Fibroblast of skin of right biceps (primary cell): ENCODE measurements around the gene LIN9.
A peak's percentile ranks its signal among the peaks of the same experiment; 100 is the strongest.
"Not testable (repeated sequence)": the region's sequence is repeated elsewhere in the genome, so short reads cannot be mapped to it uniquely, and the experiment has no call there.

Experiments
- DNase-seq: peaks from one replicate; pipeline ENCODE4 v3.0.0-alpha.2; 2013

Gene LIN9, protein sequence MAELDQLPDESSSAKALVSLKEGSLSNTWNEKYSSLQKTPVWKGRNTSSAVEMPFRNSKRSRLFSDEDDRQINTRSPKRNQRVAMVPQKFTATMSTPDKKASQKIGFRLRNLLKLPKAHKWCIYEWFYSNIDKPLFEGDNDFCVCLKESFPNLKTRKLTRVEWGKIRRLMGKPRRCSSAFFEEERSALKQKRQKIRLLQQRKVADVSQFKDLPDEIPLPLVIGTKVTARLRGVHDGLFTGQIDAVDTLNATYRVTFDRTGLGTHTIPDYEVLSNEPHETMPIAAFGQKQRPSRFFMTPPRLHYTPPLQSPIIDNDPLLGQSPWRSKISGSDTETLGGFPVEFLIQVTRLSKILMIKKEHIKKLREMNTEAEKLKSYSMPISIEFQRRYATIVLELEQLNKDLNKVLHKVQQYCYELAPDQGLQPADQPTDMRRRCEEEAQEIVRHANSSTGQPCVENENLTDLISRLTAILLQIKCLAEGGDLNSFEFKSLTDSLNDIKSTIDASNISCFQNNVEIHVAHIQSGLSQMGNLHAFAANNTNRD

GRCh38 chr1:226308723-226309397 is at the start of gene LIN9:
Gene LIN9 (minus strand): TSS chr1:226309164. CDS start chr1:226309139, 25 bp downstream.
- peak; percentile 92 for DNase-seq

DNA sequence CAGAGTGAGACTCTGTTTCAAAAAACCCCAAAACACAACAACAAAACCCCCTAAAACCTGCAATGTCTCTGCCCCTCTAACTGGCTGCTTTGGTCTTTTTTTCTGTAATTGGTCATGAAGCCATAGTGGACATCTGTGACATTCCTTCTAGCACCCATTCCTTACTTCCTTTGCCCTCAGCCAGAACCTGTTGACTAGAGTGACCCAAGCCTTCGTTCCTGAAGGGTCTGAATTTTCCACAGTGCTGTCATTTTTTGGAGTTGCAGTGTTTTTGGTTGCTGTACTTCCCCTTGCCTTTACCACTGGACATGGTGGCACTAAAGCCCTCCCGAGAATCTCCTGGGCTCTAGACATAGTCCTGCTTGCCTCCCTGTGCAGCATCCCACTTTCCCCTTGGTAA is 48.5 kb upstream of the LIN9 start:
- DNase-seq = no peak

- DNase-seq = no peak
Measured at GRCh38 chr1:226355669-226356551, 46.9 kb upstream of the LIN9 start.

- DNase-seq = no peak
Measured at GRCh38 chr1:226355016-226355415, 46.1 kb upstream of the LIN9 start.

DNA sequence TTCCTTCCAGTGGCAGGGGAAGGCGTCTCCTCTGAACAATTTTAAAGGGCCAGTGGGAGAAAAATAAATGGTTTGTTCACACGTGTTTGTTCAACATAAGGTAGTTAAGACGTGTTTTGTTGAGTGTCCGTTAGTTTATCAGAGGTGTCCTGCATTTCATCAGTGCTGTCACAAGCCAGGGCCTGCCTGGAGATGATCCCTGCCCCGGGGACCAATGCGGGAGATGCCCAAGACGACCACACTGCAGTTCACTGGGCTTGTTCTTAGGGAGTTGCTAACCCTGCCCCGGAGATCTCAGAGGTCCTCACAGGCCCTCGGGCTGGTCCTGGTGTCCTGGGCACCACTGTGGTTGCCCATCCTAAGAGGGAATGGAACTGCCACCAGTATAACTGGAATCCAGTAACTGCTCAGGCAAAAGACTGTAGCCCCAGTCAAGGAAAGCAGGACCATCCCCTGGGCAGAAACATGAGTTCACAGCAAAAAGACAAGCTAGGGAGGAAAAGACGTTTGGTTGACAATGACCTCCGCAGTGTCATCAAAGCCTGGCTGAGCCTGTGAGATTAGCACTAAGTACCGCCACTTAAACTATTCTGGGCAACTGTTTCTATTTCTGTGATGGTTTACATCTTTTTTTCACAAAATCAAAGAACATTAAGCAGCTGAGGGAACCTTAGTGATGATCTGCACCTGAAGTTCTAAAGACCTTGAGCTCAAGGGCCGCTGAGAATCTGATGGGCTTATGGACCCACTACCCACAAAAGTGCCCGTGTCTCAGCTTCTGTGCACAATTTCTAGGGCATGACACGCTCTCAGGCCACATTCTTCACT is 44.9 kb upstream of the LIN9 start:
- no peak for DNase-seq

- DNase-seq = no peak
Measured at GRCh38 chr1:226351709-226352108, 42.7 kb upstream of the LIN9 start.

GRCh38 chr1:226350519-226350865 is 41.5 kb upstream of the LIN9 start:
- no peak for DNase-seq

DNA sequence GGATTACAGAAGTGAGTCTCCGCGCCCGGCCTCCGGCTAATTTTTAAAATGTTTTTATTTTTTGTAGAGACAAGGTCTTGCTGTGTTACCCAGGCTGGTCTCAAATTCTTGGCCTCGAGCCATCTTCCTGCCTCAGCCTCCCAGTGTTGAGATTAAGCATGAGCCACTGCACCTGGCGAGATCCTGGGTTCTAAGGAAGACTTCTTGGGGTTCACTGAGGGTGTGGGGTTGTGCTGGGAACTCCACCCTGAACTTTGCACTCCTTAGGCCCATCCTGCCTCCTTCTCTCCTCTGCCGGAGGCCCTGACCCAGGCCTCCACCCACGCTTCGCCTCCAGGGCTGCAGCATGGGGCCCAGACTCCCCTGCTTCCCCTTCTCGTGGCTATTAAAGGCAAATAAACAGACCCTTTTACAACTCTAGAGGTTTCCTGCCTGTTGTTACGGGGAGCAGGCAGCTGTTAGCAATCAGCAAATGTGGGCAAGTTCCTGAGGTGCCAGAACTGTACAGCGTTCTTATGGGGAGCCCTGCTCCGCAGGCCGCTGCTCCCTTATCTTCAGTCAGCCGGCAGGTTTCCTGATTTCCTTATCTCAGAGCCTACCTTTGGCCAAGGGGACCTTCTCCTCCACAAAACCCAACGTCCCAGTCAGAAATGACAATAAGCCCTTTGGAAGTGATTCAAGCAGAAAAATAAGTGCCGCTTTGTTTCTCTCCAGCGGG is 41.0 kb upstream of the LIN9 start:
- DNase-seq = no peak

GRCh38 chr1:226349081-226349480 is 40.1 kb upstream of the LIN9 start:
- DNase-seq = no peak

DNA sequence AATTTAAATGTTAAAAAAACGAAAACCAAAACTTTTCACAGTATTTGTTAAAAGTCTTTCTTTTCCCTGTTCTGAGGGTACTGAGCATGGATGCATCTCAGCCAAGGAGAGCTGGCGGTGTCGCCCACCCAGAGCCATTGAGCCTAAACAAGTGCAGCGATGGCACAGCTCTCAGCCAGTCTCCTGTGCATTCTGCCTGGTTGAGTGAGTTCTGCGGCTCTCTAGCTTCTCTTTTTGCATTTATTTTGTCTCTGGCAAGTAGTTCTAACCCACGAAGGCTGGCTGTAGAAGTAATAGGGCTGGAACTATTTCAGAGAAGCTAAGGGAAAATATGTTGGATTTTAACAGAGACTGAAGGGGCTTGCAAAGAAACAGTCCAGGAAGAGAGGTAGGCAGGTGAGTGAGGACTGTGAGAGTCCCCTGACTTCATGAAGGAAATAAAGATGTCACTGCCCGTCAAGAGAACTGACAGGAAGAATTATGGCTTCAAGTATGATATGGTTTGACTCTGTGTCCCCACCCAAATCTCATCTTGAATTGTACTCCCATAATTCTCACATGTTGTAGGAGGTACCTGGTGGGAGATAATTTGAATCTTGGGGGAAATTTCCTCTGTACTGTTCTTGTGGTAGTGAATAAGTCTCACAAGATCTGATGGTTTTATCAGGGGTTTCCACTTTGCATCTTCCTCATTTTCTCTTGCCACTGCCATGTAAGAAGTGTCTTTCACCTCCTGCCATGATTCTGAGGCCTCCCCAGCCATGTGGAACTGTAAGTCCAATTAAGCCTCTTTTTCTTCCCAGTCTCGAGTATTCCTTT is 35.7 kb upstream of the LIN9 start:
- no peak for DNase-seq

DNA sequence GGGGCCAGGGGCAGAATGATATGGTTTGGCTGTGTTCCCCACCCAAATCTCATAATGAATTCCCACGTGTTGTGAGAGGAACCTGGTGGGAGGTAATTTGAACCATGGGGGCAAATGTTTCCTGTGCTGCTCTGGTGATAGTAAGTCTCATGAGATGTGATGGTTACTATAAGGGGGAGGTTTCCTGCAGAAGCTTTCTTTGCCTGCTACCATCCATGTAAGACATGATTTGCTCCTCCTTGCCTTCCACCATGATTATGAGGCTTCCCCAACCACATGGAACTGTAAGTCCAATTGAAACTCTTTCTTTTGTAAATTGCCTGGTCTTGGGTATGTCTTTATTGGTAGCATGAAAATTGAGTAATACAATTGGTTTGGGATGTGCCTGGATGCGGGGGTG is 33.7 kb upstream of the LIN9 start:
- no peak for DNase-seq

DNA sequence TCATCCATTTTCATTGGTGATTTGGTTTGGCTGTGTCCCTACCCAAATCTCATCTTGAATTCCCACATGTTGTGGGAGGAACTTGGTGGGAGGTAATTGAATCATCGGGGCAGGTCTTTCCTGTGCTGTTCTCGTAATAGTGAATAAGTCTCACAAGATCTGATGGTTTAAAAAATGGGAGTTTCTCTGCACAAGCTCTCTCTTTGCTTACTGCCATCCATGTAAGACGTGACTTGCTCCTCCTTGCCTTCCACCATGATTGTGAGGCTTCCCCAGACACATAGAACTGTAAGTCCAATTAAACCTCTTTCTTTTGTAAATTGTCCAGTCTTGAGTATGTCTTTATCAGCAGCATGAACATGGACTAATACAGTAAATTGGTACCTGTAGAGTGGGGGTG is 31.1 kb upstream of the LIN9 start:
- DNase-seq = not testable (repeated sequence)

GRCh38 chr1:226337276-226337875 is 28.4 kb upstream of the LIN9 start:
- DNase-seq = no peak

DNA sequence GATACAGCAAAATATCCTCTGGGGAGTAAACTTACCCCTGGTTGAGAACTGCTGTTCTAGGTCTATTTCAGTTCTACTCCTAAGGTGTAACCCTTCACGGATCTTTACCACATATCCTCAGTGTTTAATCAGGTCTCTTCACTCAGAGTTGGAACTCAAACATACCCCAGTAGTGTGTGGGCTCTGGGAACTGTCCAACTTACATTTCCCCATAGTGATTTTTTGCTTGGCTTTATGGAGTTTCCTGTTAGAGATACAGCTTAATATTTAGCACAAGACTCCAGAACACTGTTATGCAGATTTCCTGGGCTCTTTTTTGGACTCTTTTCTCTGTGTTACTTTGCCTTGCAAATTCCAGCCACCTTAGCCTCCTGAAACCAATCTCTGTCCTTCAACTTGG is 26.7 kb upstream of the LIN9 start:
- no peak for DNase-seq

DNA sequence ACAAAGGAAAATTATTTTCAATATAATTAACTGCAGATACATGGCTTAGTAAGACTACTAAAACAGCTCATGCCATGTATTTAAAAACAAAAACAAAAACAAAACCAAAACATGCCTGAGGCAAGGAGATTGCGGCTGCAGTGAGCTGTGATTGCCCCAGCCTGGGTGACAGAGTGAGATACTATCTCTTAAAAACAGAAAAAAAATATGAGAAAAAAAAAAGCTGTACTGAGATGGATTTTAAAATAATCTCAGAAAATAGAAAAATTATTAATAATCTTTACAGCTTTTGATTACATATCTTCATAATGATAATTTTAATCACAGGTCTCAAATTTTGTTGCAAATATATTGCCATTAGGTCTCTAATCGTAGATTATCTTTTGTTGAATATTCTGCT is 24.0 kb upstream of the LIN9 start:
- no peak for DNase-seq

DNA sequence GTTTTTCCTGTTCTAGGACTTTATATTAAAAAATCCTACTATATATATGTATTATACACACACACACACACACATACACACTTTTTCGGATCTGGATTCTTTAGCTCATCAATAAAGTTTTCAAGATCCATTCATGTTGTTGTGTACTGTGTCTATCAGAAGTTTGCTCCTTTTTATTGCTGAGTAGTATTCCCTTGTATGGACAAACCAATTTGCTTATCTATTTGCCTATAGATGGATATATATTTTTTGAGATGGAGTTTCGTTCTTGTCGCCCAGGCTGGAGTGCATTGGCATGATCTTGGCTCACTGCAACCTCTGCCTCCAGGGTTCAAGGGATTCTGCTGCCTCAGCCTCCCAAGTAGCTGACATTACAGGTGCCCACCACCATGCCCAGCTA is 20.3 kb upstream of the LIN9 start:
- DNase-seq = no peak

DNA sequence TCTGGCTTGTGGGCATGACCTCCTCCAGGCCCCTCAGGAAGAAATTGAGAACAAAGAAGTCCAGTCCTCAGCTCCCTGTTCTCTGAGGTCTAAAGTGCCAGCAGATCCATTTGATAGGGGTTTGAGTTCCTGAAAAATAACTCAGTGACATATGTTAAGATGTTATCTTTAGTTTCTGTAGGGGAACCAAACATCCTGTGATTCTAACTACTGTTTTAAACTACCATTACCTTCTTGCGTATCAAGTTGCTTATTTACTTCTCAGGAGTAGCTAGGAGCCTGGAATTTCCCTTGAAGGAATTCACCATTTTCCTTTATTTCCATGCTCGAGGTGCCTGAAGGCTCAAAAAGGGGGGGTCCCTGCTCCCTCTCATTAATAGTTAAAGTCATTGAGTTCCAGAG is 18.8 kb upstream of the LIN9 start:
- DNase-seq = no peak

GRCh38 chr1:226325178-226325577 is 16.2 kb upstream of the LIN9 start:
- DNase-seq = peak; percentile 33

DNA sequence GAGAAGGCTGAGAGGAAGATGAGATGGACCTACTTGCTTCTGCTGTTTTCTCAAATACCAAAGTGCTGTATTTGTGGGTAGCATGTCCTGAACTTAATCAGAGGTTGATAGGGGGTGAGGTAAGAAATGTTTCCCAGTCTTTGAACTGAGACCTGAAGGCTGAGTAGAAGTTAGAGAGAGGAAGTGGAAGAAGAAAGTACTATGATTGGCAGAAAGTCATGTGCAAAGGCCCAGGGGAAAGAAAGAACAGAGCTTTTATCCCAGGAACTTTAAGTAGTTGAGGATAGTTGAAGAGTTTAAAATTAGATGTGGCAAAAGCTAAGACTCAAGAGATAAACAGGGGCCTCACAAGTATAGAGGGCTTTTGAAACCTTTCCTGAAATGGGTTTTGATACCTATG is 15.5 kb upstream of the LIN9 start:
- no peak for DNase-seq

DNA sequence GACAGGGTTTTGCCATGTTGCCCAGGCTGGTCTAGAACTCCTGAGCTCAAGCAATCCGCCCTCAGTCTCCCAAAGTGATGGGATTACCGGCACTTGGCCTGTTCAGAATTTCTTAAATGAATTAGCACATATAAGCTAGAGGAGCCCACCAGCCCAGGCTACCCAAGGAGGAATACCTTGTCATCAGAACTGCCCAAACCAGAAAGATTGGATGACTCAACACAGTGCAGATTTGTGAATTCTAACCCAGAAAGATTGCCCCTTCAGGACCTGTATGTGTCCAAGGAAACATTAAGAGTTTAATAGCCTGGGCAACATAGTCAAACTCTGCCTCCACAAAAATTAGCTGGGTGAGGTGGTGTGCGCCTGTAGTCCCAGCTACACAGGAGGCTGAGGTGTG is 14.0 kb upstream of the LIN9 start:
- DNase-seq = no peak
